Neural crest cell (in vitro differentiated cells): ENCODE data around the gene HOXA6. TPM values are rescaled to one million over a fixed set of nuclear protein-coding genes. Genes with fewer than 3 reads are reported as not detected.
A peak's percentile ranks its signal among the peaks of the same experiment; 100 is the strongest.

ENCODE experiments used
- DNase-seq: peaks from one replicate; pipeline ENCODE4 v3.0.0; 2021; ENCODE audit warnings: low read depth, mixed read lengths, low spot score
- H3K27ac Mint-ChIP-seq: one replicate; pipeline ENCODE4 v1.8.0; 2021; ENCODE audit warnings: mild to moderate bottlenecking, mixed read lengths; ENCODE audit not compliant: unreplicated experiment
- H3K27me3 Mint-ChIP-seq: 2 replicates; pipeline ENCODE4 v1.8.0; 2021; ENCODE audit warnings: low read depth, mild to moderate bottlenecking, mixed read lengths
- H3K36me3 Mint-ChIP-seq: 2 replicates; pipeline ENCODE4 v1.8.0; 2021; ENCODE audit warnings: low read depth, mild to moderate bottlenecking, mixed read lengths
- H3K4me1 Mint-ChIP-seq: 2 replicates; pipeline ENCODE4 v1.8.0; 2021; ENCODE audit warnings: mixed read lengths
- H3K4me3 Mint-ChIP-seq: one replicate; pipeline ENCODE4 v1.8.0; 2021; ENCODE audit warnings: mild to moderate bottlenecking, mixed read lengths
- H3K9me3 Mint-ChIP-seq: 2 replicates; pipeline ENCODE4 v1.8.0; 2021; ENCODE audit warnings: mixed read lengths
- total RNA-seq: library from RNA; stranded (reverse); gene quantifications from 2 replicates; pipeline ENCODE4 v1.2.1, GENCODE V29; 2021
- TF ChIP-seq, protein P1 (sequence below): fragments of 200-600 bp; sonication (generic); conservative IDR thresholded peaks from 2 replicates; pipeline ENCODE4 v1.5.0; 2021; ENCODE audit warnings: antibody characterized with exemption, mild to moderate bottlenecking

Gene HOXA6
- total RNA-seq, 1 donor from 2014 or later, result 1.6 TPM

DNA sequence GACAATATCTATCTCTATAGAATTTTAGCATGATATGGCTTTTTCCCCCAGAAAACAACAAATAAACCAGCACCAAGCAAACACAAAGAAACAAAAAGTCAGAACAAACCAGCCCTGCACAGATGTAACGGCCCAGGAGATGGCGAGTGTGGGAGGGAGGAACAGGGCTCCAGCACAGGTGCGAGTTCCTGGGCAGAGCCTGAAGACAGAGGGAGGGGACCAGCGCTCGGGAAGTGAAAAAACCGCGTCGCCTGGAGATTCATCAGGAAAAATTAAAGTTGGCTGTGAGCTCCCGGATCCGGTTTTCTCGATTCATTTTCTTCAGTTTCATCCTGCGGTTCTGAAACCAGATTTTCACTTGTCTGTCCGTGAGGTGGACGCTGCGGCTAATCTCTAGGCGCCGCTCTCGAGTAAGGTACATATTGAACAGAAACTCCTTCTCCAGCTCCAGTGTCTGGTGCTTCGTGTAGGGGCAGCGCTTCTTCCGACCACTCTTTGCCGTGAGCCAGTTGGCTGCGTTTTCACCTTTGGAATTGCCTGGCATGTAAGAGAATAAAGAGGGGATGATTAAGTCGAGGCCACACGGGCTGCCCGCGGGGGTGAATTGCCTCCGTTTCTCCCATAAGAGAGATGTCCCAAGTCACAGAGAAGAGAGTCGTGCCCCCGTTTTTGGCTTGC lies 24.2 kb upstream of the HOXA6 start:
- Mint-ChIP-seq H3K9me3 (no peaks in the 10 kb centered on the region), H3K36me3 (peaks cover 2% of the 10 kb centered on the region), H3K27me3 (peaks cover 93% of the 10 kb centered on the region), H3K27ac (no peak overlapping the region), H3K4me3 (peak overlapping the region; percentile 64), H3K4me1 (peaks cover 13% of the 10 kb centered on the region)
- TF ChIP-seq, protein P1, sequence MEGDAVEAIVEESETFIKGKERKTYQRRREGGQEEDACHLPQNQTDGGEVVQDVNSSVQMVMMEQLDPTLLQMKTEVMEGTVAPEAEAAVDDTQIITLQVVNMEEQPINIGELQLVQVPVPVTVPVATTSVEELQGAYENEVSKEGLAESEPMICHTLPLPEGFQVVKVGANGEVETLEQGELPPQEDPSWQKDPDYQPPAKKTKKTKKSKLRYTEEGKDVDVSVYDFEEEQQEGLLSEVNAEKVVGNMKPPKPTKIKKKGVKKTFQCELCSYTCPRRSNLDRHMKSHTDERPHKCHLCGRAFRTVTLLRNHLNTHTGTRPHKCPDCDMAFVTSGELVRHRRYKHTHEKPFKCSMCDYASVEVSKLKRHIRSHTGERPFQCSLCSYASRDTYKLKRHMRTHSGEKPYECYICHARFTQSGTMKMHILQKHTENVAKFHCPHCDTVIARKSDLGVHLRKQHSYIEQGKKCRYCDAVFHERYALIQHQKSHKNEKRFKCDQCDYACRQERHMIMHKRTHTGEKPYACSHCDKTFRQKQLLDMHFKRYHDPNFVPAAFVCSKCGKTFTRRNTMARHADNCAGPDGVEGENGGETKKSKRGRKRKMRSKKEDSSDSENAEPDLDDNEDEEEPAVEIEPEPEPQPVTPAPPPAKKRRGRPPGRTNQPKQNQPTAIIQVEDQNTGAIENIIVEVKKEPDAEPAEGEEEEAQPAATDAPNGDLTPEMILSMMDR, result no peak
- no peak for DNase-seq

DNA sequence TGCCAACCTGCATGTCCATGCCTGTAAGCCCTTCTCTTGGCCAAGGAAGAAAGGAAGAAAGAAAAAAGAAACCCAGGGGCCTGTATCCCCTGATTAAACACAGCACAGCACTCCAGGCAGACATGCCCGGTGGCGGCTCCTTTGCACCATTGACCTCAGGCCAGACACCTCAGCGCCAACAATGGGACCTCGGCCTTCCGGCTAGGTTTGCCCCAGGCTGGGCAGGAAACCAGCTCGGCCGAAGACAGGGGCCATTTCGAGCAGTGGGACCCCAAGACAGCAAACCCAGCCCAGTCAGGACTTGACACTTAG lies 23.7 kb upstream of the HOXA6 start:
- DNase-seq, result no peak

DNA sequence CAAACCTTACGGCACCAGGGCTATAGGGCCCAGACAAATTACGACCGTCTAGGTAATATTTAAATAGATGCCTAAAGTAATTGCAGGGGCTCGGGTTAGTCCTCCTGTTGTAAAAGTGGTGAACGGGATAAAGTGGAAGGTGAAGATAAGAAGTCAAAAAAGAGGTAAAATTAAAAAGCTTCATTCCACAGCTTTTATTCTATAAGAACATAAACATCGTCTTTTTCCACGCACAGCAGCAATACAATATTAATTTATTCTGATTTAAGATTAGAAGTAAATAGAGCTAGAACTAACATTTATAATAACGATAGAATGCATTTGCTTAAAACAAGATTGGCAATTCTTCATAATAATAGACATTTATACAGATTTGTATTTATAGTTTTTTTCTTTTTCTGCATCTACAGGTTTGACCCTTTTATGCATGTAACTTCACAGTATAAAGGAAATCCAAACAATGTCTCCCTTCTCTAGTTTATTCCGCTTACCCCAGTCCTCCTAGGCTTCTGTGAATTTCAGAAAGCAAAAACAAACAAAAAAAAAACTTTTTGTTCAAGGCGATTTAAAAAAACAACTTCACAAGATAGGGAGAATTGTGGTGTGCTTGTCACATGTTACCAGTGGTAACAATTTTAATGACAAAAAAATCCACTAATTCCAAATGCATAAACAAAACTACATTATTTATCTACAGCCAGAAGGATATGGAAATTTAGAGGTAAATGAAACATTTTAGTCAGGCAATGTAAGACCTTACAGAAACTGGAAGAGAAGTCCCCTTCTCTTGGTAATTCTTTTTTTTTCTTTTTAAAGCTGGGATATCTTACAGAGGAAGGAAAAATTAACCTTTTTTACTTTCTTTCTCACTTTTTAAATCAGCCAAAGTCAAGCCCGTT lies 23.1 kb upstream of the HOXA6 start:
- peaks cover 3% of the 10 kb centered on the region for H3K36me3 Mint-ChIP-seq
- TF ChIP-seq, protein P1, result no peak

More for the DNA sequence above, 23.7 kb upstream of the HOXA6 start:
- no peaks in the 10 kb centered on the region for H3K9me3 Mint-ChIP-seq
- H3K4me3 Mint-ChIP-seq, result peak overlapping the region; percentile 22
- H3K27ac Mint-ChIP-seq, result no peak overlapping the region
- H3K36me3 Mint-ChIP-seq, result peaks cover 2% of the 10 kb centered on the region
- peaks cover 93% of the 10 kb centered on the region for H3K27me3 Mint-ChIP-seq
- peaks cover 13% of the 10 kb centered on the region for H3K4me1 Mint-ChIP-seq
- TF ChIP-seq, protein P1, result no peak

DNA sequence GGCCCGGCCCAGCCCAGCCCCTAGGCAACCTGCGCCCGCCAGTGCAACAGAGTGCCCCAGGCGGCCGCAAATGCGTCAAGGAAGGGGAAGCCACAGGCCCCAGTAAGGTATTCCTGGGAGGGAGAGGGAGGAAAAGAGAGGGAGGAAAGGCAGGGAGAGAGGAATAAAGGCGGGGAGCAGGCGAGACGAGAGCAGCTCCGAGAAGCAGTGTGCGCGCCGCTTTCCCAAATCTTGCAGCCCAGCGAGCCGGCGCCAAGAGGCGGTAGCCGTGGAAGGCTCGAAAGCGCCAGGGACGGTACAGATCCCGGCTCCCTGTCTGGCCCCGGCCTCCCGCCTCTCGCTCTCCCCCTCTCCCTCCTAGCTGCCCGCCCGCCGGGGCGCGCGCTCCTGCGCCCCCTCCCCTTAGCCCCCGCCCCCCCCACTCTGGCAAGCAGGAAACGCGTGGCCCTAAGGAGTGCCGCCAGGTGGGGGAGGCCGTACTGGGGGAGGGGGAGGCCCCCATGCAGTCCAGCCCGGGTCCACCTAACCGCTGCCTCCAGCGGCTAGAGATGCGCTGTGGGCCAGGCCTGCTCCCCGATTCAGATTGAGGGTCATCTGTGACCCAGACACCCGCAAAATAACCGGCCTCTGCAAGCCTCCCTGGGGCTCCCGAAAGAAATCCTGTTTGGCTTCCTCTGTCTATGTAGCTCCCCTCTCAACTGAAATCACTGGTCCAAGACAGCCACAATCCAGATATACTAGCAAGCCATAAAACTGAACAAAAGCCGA lies 22.3 kb upstream of the HOXA6 start:
- H3K36me3 Mint-ChIP-seq, result peaks cover 5% of the 10 kb centered on the region
- peaks cover 13% of the 10 kb centered on the region for H3K4me1 Mint-ChIP-seq
- H3K27ac Mint-ChIP-seq, result no peak overlapping the region
- H3K4me3 Mint-ChIP-seq, result peak overlapping the region; percentile 62
- H3K9me3 Mint-ChIP-seq, result no peaks in the 10 kb centered on the region
- no peak for DNase-seq
- TF ChIP-seq, protein P1, result no peak
- peaks cover 92% of the 10 kb centered on the region for H3K27me3 Mint-ChIP-seq

More for the DNA sequence above, 23.1 kb upstream of the HOXA6 start:
- no peak overlapping the region for H3K27ac Mint-ChIP-seq
- peaks cover 93% of the 10 kb centered on the region for H3K27me3 Mint-ChIP-seq
- H3K4me1 Mint-ChIP-seq, result peaks cover 13% of the 10 kb centered on the region
- DNase-seq, result no peak
- H3K9me3 Mint-ChIP-seq, result no peaks in the 10 kb centered on the region
- peak overlapping the region; percentile 62 for H3K4me3 Mint-ChIP-seq

DNA sequence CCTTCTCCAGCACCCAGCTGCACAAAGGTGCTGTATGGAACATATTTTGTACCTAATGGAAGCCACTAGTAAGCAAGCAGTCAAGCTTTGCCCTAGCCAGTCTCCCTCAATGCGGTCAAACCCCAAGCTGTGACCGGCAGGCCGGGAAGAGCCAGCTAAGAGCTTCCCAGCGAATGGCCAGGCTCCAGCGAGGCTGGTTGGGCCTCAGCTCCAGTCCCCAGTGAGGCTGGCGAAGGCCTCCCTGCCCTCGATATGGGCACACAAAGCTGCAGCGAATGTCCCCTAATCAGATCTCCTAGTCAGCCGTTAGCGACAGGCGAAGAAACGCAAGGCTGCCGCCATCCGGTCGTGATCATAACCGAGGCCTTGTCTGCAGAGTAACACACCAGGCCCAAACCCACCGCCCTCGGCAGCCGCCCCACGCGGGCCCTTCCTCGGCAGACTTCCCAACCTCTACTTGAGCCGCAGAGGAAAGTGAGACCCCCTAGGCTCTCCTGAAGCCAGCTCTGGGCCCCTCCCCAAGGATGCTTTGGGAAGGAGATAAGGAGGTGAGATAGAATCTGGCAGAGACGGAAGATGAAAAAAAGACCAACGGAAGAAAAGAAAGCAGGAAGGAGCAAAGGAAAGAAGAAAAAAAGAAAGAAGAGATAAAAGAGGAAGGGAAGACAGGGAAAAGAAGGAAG lies 20.8 kb upstream of the HOXA6 start:
- peaks cover 96% of the 10 kb centered on the region for H3K27me3 Mint-ChIP-seq
- H3K4me1 Mint-ChIP-seq, result peaks cover 18% of the 10 kb centered on the region
- TF ChIP-seq, protein P1, result no peak
- H3K9me3 Mint-ChIP-seq, result no peaks in the 10 kb centered on the region
- peak overlapping the region; percentile 54 for H3K4me3 Mint-ChIP-seq
- peaks cover 9% of the 10 kb centered on the region for H3K36me3 Mint-ChIP-seq
- H3K27ac Mint-ChIP-seq, result no peak overlapping the region
- no peak for DNase-seq
